HG02885 (cell line): ENCODE data around the gene OR1N2.
"Not testable (repeated sequence)": the region's sequence is repeated elsewhere in the genome, so short reads cannot be mapped to it uniquely, and the experiment has no call there.

Experiments used
- ATAC-seq: cut with Tn5 transposase; IDR thresholded peaks from one replicate; pipeline ENCODE4 v1.9.1; 2021; ENCODE audit warnings: mild to moderate bottlenecking; ENCODE audit not compliant: unreplicated experiment, poor library complexity

Gene OR1N2, protein sequence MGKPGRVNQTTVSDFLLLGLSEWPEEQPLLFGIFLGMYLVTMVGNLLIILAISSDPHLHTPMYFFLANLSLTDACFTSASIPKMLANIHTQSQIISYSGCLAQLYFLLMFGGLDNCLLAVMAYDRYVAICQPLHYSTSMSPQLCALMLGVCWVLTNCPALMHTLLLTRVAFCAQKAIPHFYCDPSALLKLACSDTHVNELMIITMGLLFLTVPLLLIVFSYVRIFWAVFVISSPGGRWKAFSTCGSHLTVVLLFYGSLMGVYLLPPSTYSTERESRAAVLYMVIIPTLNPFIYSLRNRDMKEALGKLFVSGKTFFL

DNA sequence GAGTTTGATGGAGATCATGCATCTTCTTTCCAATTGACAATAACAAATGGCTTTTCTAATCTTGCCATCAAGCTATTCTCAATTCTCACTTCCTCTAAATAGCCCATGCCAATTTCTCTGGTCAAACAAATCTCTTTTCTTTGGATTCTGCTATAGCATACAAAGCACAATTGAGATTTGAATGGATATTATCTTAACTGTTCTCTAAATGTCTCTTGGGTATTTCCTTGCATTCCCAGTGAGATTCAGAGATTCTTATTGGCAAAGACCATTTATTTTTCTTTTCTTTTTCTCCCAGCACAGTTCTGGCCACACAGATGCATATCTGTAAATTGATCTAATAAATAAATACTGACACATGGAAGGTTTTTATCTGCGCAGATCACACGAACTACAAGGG is at the start of gene OR1N2:
Gene OR1N2, plus strand, starts transcription at position 301 of the 400 bp plus-strand sequence. CDS start 100 bp downstream, outside the sequence.
- no peak for ATAC-seq

DNA sequence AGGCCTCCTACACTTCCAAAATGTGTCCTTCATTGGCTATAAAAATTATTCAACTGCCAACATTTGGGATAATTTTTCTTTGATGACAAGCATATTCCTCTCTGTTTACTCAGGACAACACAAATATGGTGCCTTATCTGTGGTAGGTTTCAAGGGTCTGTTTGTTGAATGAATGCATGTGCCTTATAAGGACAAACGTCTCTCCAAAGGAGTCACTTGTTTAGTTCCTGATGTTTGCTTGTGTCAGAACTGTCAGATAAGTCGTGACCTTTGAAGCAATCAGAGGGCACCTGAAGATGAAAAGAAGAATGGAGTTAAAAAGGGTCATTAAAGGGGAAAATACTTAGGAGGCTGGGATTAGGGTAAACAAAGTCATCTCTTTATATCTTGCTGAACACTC is 45.9 kb upstream of the OR1N2 start:
- ATAC-seq: no peak

DNA sequence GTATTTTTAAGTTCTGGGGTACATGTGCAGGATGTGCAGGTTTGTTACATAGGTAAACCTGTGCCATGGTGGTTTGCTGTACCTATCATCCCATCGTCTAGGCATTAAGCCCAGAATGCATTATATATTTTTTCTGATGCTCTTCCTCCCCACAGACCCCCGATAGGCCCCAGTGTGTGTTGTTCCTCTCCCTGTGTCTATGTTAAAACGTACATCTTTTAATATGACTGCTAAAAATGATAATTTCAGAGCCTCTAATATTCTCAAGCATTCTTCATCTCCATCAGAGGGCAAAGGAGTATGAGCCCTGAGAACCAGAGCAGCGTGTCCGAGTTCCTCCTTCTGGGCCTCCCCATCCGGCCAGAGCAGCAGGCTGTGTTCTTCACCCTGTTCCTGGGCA is 42.4 kb upstream of the OR1N2 start, which contains the start of gene OR1J2:
Gene OR1J2, plus strand, starts transcription at position 301 of the 400 bp plus-strand sequence. Its CDS starts 0 bp downstream, at position 301.
- no peak for ATAC-seq

DNA sequence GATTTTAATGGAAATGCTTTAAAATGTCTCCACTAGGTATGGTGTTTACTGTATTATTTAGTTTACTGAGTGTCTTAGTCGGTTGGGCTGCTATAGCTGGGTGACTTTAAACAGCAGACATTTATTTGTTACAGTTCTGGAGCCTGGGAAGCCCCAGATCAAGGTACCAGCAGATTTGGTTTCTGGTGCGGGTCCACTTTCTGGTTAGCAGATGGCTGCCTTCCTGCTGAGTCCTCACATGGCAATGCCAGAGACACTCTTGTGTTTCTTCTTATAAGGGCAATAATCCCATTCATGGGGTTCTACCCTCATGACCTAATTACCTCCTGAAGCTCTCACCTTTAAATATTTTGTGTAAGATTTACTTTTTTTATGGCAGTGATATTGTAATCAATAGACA is 34.7 kb upstream of the OR1N2 start:
- ATAC-seq: no peak

DNA sequence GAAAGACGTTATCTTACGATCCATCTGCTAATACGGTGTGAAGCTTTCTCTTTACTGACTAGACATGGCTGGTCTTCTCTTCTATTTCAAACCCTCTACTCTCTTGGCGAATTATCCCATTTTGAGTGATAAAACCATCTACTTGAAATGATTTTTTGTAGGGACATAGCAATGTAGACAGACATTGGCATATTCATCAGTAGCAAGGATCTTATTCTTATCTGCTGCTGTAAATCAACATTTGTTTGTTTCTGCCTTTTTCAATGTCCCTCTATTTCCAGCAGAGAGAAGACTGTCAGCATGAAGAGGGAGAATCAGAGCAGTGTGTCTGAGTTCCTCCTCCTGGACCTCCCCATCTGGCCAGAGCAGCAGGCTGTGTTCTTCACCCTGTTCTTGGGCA is 34.1 kb upstream of the OR1N2 start, which contains the start of gene OR1J4:
Gene OR1J4, plus strand, starts transcription at position 301 of the 400 bp plus-strand sequence. Its CDS starts 0 bp downstream, at position 301.
- ATAC-seq: no peak

DNA sequence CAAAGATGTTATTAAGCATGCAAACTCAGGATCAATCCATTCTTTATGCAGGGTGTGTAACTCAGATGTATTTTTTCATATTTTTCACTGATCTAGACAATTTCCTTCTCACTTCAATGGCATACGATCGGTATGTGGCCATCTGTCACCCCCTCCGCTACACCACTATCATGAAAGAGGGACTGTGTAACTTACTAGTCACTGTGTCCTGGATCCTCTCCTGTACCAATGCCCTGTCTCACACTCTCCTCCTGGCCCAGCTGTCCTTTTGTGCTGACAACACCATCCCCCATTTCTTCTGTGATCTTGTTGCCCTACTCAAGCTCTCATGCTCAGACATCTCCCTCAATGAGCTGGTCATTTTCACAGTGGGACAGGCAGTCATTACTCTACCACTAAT is 33.5 kb upstream of the OR1N2 start:
- ATAC-seq: no peak

DNA sequence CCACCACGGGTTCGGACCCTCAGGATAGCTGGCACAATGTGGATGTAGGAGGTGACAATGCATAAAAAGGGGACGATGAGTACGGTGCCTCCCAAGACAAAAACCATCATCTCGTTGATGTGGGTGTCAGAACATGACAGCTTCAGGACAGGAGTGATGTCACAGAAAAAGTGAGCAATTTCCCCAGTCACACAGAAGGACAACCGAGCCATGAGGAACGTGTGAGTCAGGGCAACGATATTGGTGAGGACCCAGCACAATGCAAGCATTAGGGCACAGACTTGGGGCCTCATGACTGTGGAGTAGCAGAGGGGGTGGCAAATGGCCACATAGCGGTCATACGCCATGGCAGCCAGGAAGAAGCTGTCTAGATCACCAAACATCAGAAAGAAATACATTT is 26.3 kb upstream of the OR1N2 start:
- ATAC-seq: no peak

DNA sequence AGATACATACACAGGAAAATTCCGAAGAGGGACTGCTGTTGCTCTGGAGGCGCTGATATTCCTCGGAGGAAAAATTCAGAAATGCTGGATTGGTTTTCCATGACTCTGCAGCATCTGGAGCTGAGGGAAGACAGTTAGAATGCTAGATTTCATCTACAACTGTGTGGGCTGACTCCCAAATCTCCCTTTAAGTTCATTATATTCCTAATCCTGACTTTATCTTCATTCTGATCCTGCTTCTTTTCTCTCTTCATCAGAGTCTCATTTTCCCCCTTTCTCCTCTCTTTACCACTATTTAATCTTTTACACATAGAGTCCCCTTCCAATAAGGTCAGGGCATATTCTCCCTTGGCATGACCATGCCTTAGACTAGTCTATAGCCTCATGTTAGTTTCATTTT is 25.7 kb upstream of the OR1N2 start, which contains the start of gene OR1N1:
Gene OR1N1, minus strand, starts transcription at position 101 of the 400 bp plus-strand sequence. Its CDS starts 0 bp downstream, at position 101.
- no peak for ATAC-seq

DNA sequence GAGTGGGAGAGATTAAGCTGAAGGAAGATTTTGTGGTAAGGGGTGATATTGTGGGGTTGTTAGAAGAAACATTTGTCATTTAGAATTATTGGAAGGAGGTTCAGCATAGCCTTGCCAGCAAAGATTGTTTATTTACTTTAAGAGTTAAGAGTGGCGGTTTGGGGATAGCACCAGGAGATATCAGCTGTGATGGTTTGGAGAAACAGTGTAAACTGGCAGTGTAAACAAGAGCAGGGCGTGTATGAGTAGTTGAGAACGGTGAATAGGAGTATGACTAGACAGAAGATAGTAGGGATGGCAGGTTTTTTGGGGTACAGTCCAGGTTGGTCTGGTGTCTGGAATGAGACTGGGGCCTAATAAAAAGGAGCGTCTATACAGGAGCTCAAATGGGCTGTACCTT is 21.8 kb upstream of the OR1N2 start:
- not testable (repeated sequence) for ATAC-seq

DNA sequence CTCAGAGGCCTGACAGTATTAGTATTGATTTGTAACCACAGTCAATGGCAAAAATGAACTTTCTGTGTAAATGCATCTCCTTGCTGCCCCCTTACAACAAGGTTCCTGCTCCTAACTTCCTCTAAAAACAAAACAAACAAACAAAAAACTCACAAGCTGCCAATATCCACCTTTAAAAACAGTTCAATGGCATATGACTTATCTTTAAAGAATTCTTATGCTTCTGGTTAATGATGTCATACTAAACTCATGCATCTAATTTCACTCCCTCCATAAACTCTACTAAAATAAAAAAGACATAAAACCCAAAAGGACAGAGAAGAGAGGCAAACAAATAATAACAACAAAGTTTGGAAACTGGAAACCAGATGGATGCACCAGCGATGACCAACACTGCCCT is 16.8 kb upstream of the OR1N2 start:
- ATAC-seq: no peak

DNA sequence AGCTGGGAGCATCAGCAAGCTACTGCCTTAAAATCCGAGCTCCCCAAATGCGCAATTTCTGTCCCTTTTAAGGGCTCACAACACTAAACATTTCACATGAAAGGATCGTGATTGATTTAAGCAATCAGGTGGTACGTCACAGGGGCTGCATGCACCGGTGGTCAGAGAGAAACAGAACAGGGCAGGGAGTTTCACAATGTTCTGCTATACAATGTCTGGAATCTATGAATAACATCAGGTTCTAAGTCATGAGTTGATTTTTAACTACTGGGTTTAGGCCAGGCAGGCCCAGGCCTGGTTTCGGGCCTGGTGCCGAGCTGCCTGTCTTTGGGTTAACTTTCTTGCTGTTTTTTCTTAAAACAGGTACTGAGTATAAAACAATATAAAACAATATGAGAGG is 15.8 kb upstream of the OR1N2 start:
- not testable (repeated sequence) for ATAC-seq

DNA sequence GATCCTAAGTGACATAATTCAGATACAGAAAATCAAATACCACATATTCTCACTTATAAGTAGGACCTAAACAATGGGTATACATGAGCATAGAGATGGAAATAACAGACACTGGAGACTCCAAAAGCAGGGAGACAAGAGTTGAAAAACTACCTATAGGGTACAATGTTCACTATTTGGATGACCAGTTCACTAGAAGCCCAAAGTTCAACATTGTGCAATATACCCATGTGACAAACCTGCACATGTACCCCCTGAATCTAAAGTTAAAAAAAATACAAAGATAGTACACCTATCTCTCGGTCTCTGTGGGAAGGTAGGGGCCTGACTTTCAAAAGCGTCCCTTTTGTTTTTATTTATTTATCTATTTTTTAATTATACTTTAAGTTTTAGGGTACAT is 14.2 kb upstream of the OR1N2 start:
- ATAC-seq: no peak

DNA sequence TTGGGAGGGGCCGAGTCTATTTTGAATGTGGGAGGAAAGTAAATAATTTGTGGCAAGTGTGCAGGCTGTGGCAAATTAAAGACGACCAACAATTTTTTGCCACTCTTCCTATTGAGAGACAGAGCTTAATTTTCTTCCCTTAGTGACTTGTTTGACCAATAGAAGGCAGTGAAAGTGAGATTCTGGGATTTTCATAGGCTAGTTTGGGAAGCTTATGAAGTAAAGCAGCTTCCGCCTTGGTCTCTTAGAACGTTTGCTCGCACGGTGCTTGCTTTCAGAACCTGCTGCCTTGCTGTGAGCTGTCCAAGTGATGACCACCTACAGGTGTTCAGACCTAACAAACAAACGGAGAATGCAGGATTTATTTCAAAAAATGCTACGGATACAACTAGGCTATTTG is 6.7 kb upstream of the OR1N2 start:
- ATAC-seq: no peak

DNA sequence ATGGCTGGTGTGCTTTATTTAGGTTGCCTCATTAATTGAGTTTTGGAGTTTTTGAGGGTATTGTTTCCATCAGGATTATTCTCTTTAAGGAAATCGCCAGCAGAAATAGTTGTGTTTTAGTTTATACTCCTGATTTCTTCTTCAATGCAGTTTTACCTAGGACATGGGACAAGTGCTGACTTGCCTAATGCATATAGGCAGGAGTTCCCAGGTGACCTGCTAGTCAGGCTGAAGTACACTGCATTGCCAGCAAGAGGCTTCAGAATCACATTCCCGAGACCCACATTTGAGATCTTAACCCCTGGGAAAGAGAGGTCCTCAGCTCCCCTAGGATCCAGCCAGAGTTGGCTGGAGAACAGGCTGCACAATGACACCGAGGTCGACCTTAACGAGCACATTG is 1.5 kb upstream of the OR1N2 start:
- no peak for ATAC-seq

DNA sequence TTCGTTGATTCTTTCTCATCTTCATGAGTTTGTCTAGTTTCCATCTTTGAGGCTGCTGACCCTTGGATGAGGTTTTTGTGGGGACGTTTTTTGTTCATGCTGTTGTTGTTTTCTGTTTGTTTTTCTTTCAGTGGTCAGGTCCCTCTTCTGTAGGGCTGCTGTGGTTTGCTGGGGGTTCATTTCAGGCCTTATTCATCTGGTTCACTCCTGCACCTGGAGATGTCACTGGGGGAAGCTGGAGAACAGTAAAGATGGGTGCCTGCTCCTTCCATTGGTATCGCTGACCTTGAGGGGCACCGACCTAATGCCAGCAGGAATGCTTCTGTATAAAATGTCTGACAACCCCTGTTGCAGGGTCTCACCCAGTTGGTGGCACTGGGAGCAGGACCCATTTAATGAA is 8.5 kb downstream of the OR1N2 start:
- ATAC-seq: no peak

DNA sequence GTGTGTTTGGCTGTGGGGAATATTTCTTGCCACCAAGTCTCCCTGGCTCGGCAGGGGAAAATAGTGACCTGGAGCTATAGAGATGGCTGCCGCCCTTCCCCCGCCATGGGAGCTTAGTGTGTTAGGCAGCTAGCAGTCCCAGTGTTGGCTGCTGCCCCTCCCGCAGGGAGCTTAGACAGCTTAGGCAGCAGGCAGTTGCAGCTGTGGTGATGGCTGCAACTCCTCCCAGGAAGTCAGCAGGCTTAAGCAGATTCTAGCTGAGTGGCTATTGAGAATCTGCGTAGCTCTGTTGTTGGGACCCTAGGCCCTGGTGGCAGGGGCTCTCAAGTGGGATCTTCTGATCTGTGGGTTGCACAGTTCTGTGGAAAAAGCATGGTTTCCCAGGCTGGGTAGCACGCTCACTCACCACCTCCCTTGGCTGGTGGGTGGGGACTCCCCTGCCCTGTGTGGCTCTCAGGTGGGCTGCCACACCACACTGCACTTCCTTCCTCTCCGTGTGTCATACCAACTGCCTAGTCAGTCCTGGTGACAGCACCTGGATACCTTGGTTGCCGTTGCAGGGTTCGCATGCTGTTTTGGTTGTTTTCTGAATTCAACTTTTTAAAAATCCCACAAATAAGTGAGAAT is 9.3 kb downstream of the OR1N2 start:
- ATAC-seq: no peak

DNA sequence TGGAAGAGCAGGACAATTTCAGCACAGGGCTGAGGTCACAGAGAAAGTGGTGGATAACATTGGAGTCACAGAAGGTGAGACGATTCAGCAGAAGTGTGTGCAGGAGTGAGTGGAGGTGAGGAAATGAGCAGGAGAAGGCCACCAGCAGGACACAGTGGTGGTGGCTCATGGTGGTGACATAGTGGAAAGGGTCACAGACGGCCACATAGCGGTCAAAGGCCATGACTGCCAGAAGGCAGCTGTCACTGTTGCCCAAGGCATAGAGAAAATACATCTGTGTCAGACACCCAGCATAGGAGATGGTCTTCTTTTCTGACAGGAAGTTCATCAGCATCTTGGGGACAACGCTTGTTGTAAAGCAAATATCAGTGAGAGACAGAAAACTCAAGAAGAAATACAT is 15.0 kb downstream of the OR1N2 start:
- no peak for ATAC-seq

DNA sequence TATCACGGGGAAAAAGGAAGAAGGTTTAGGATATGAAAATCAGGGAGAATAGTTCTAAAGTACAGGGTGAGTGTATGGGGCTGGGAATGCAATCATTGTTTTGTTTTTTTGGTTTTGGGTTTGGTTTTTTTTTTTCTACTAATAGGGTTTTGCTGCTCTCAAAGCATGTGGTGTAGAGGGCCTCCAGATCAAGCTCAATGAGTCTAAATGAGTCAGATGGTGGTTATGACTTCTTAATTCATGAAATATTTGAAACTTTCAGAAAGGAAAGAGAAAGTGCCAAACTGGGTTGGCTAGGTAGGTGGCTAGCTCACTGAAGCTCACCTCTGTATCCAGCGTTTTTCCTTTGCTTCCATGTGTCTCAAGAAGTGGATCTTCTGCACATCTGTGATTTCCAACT is 19.5 kb downstream of the OR1N2 start:
- no peak for ATAC-seq

DNA sequence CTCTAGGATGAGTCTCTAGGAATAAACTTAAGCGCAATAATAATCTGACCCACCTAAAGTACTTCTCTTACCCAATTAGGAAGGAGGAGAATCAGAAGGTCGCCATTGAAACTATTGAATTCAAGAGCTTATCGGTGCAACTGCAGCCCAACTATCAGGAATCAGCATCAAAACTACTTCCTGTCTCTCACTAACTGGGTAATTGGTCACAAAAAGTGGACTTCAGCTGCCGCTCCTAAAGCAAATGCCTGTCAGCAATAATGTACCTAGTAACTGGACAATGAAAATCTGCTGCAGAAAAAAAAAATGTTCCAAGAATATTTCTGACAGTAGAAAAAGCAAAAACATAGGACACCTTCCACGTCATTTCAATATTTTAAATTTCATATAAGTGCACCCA is 27.0 kb downstream of the OR1N2 start:
- ATAC-seq: no peak

DNA sequence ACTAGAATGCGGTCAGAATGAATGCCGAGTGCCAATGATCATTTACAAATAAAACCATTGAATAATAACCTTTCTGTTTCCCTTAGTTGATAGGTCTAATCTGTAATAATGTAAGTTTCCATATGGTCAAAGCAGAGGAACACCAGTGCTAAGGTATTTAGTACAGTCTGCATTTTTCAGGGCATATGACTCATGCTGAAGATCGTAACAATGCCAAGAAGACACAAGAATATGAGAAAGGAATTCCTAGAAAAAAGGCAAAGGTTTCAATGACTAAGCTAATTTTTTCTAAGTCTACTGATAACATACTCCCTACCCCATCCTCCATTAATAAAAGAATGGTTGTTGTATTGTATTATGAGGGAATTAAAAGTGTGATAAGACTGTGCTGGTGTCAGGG is 27.4 kb downstream of the OR1N2 start:
- ATAC-seq: no peak

DNA sequence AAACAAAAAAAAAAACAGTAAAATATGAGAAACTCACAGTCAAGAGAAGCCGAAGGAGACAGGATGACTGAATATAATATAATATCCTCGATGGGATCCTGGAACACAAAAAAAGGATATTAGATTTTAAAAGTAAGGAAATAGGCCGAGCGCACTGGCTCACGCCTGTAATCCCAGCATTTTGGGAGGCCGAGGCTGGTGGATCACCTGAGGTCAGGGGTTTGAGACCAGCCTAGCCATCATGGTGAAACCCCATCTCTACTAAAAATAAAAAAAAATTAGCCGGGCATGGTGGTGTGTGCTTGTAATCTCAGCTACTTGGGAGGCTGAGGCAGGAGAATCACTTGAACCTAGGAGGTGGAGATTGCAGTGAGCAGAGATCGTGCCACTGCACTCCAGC is 30.4 kb downstream of the OR1N2 start, which contains the start of gene OR1L8:
Gene OR1L8, minus strand, starts transcription at position 101 of the 400 bp plus-strand sequence. CDS start 14,907 bp downstream, outside the sequence.
- ATAC-seq: not testable (repeated sequence)
